OCI-LY3 (cell line): ENCODE measurements around the gene LOXL1.

Experiments
- H2AFZ ChIP-seq: fragments of 200-600, 300-600 bp; shearing (Covaris generic); 2 replicates; pipeline ENCODE4 v1.6.0; 2014; ENCODE audit warnings: antibody characterized with exemption, low read depth, low read length
- H3K27ac ChIP-seq: fragments of 200-600, 300-600 bp; sonication (generic); 2 replicates; pipeline ENCODE4 v1.5.1; 2014; ENCODE audit warnings: mild to moderate bottlenecking, low read length, moderate library complexity, mixed read lengths
- H3K27me3 ChIP-seq: fragments of 200-600, 300-600 bp; sonication (generic); 2 replicates; pipeline ENCODE4 v1.6.1; 2014; ENCODE audit warnings: low read depth, low read length, mixed read lengths
- H3K36me3 ChIP-seq: fragments of 200-600, 300-600 bp; sonication (generic); replicated peaks from 2 replicates; pipeline ENCODE3; 2014; ENCODE audit warnings: low read depth, low read length, mixed read lengths
- H3K4me1 ChIP-seq: fragments of 300-600, 200-600 bp; sonication (generic); 2 replicates; pipeline ENCODE4 v1.6.1; 2014; ENCODE audit warnings: low read length, mixed read lengths
- H3K4me2 ChIP-seq: fragments of 200-600, 300-600 bp; sonication (generic); 2 replicates; pipeline ENCODE4 v1.6.1; 2014; ENCODE audit warnings: low read length, mixed read lengths
- H3K4me3 ChIP-seq: fragments of 300-600, 200-600 bp; sonication (generic); 2 replicates; pipeline ENCODE4 v1.5.1; 2014; ENCODE audit warnings: antibody characterized with exemption, mild to moderate bottlenecking, low read length, moderate library complexity
- H3K79me2 ChIP-seq: fragments of 300-600, 200-600 bp; shearing (Covaris generic); 2 replicates; pipeline ENCODE4 v1.6.1; 2014; ENCODE audit warnings: mild to moderate bottlenecking, low read length, mixed read lengths
- H3K9ac ChIP-seq: fragments of 300-600, 200-600 bp; shearing (Covaris generic); 2 replicates; pipeline ENCODE4 v1.6.0; 2014; ENCODE audit warnings: mild to moderate bottlenecking, low read length, moderate library complexity
- H3K9me3 ChIP-seq: fragments of 200-600, 300-600 bp; shearing (Covaris generic); 2 replicates; pipeline ENCODE4 v1.6.1; 2014; ENCODE audit warnings: low read length, mixed read lengths; ENCODE audit not compliant: insufficient read depth
- H4K20me1 ChIP-seq: fragments of 200-600, 300-600 bp; sonication (generic); 2 replicates; pipeline ENCODE4 v1.6.1; 2016; ENCODE audit warnings: low read length, mixed read lengths; ENCODE audit not compliant: insufficient read depth
- EZH2phosphoT487 ChIP-seq: fragments of 200-600 bp; shearing (Covaris generic); IDR thresholded peaks from 2 replicates; pipeline ENCODE4 v1.6.1; 2018; ENCODE audit warnings: antibody characterized with exemption, mixed run types, low read depth
- TF ChIP-seq, protein P1 (sequence below): fragments of 200-600, 300-600 bp; sonication (generic); IDR thresholded peaks from 2 replicates; pipeline ENCODE4 v1.5.1; 2014; ENCODE audit warnings: antibody characterized with exemption, low read length, low read depth

Gene LOXL1

DNA sequence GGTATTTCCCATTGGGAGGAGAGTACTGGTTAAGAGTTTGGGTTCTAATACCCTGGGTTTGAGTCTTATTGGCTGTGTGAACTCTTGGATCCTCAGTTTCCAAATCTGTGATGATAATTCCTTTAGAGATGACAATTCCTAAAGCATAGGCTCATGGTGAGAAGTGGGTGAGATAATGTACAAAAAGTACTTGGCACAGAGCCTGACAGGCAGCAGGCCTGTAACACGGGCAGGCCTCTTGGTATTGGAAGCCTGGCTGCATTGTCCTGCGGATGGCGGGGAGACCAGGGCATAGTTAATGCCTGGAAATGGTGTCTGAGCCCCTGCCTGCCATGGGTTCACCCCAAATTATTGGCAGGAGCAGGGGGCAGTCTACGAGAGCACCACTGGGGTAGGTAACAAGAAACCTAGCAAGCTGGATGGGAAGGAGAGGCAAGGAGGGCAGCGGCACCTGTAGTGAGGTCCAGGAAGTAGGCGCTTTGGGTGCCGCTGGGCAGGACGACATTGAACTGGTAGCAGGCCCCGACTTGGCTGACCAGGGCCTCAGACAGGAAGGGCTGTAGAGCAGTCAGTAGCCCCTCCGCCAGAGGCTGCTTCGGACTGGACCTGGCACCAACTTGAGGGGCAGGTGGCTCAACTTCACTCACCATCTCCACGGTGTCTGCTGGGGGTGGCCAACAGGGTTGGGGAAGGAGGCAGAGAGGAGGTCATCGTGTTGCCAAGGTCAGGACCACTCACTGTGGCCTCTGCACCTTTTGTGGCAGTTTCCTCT, 58.1 kb downstream of the LOXL1 start:
- Histone ChIP-seq H3K79me2 (0 out of 2 replicates have a peak, but pooled peaks cover 2% of the 10 kb centered on the region), H3K27me3 (no peaks in the 10 kb centered on the region), H3K9me3 (no peaks in the 10 kb centered on the region), H4K20me1 (no peaks in the 10 kb centered on the region), H3K9ac (no peak overlapping the region), H3K4me1 (peaks cover 76% of the 10 kb centered on the region), H3K27ac (peak overlapping the region; percentile 33; the same call in 1 of the 2 replicates), H3K36me3 (peaks cover 14% of the 10 kb centered on the region), H3K4me3 (no peak overlapping the region), H2AFZ (no peak overlapping the region), H3K4me2 (no peak overlapping the region)
- TF ChIP-seq, protein P1, sequence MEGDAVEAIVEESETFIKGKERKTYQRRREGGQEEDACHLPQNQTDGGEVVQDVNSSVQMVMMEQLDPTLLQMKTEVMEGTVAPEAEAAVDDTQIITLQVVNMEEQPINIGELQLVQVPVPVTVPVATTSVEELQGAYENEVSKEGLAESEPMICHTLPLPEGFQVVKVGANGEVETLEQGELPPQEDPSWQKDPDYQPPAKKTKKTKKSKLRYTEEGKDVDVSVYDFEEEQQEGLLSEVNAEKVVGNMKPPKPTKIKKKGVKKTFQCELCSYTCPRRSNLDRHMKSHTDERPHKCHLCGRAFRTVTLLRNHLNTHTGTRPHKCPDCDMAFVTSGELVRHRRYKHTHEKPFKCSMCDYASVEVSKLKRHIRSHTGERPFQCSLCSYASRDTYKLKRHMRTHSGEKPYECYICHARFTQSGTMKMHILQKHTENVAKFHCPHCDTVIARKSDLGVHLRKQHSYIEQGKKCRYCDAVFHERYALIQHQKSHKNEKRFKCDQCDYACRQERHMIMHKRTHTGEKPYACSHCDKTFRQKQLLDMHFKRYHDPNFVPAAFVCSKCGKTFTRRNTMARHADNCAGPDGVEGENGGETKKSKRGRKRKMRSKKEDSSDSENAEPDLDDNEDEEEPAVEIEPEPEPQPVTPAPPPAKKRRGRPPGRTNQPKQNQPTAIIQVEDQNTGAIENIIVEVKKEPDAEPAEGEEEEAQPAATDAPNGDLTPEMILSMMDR, result no peak
- no peak for TF ChIP-seq EZH2phosphoT487

- H4K20me1 ChIP-seq, result no peaks in the 10 kb centered on the region
- TF ChIP-seq, protein P1, result no peak
- TF ChIP-seq EZH2phosphoT487, result no peak
- no peak overlapping the region for H3K4me2 ChIP-seq
- H3K27me3 ChIP-seq, result no peaks in the 10 kb centered on the region
- H3K9ac ChIP-seq, result no peak overlapping the region
- no peak overlapping the region for H3K4me3 ChIP-seq
- H3K27ac ChIP-seq, result peak overlapping the region; percentile 91; the same call in 1 of the 2 replicates
- H3K36me3 ChIP-seq, result peaks cover 14% of the 10 kb centered on the region
- peaks cover 76% of the 10 kb centered on the region for H3K4me1 ChIP-seq
- peaks cover 11% of the 10 kb centered on the region for H3K79me2 ChIP-seq
- no peak overlapping the region for H2AFZ ChIP-seq
- no peaks in the 10 kb centered on the region for H3K9me3 ChIP-seq
Observed at GRCh38 chr15:73985101-73985873, 59.0 kb downstream of the LOXL1 start.

GRCh38 chr15:73986055-73986775, 60.0 kb downstream of the LOXL1 start:
- peak overlapping the region; percentile 91 for H3K27ac ChIP-seq
- H3K79me2 ChIP-seq, result peaks cover 21% of the 10 kb centered on the region
- H3K27me3 ChIP-seq, result no peaks in the 10 kb centered on the region
- H3K36me3 ChIP-seq, result peaks cover 14% of the 10 kb centered on the region
- H3K4me3 ChIP-seq, result no peak overlapping the region
- TF ChIP-seq, protein P1, result no peak
- TF ChIP-seq EZH2phosphoT487, result no peak
- H3K4me2 ChIP-seq, result no peak overlapping the region; the same call in 1 of the 2 replicates
- no peak overlapping the region for H2AFZ ChIP-seq
- H3K9ac ChIP-seq, result no peak overlapping the region
- H3K9me3 ChIP-seq, result no peaks in the 10 kb centered on the region
- peaks cover 84% of the 10 kb centered on the region for H3K4me1 ChIP-seq
- H4K20me1 ChIP-seq, result no peaks in the 10 kb centered on the region

DNA sequence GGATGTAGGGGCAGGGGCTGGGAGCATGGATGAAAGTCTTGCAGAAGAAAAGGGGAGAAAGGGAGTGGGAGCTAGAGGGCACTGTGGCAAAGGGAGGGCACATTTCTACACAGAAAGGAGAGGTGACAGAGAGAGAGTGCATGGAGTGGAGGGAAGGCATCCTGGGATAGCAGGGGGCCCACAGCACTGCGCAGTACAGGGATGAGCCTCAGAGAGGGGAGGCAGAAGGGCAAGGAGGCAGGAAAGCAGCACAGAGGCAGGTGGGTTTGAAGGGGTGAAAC, 60.5 kb downstream of the LOXL1 start:
- H3K27ac ChIP-seq, result peak overlapping the region; percentile 91
- peaks cover 14% of the 10 kb centered on the region for H3K36me3 ChIP-seq
- H3K27me3 ChIP-seq, result no peaks in the 10 kb centered on the region
- H3K9ac ChIP-seq, result peak overlapping the region; percentile 69
- no peaks in the 10 kb centered on the region for H4K20me1 ChIP-seq
- peaks cover 82% of the 10 kb centered on the region for H3K4me1 ChIP-seq
- TF ChIP-seq EZH2phosphoT487, result no peak
- TF ChIP-seq, protein P1, result peak; percentile 33
- H3K4me2 ChIP-seq, result peak overlapping the region; percentile 51
- no peak overlapping the region for H3K4me3 ChIP-seq
- peaks cover 26% of the 10 kb centered on the region for H3K79me2 ChIP-seq
- H3K9me3 ChIP-seq, result no peaks in the 10 kb centered on the region
- no peak overlapping the region for H2AFZ ChIP-seq
